NCI-H69 (cell line): ENCODE results near the gene EVL.
"Not testable (repeated sequence)": the region's sequence is repeated elsewhere in the genome, so short reads cannot be mapped to it uniquely, and the experiment has no call there.

Experiments
- DNase-seq: peaks from one replicate; lab custom pipeline; 2025; lab: John Stamatoyannopoulos, UW

The EVL gene

GRCh38 chr14:100038065-100038464, 27.2 kb upstream of the EVL start:
- DNase-seq, result no peak

GRCh38 chr14:100039903-100040302, 25.3 kb upstream of the EVL start:
- DNase-seq, result no peak

GRCh38 chr14:100041271-100041670, 24.0 kb upstream of the EVL start:
- DNase-seq, result no peak

- DNase-seq, result no peak
These were observed 22.9 kb upstream of the EVL start for GRCh38 chr14:100042286-100042685.

- no peak for DNase-seq
These were observed 19.4 kb upstream of the EVL start for GRCh38 chr14:100045642-100046344.

GRCh38 chr14:100047600-100047999, 17.6 kb upstream of the EVL start:
- DNase-seq, result no peak

- DNase-seq, result no peak
These were observed 16.4 kb upstream of the EVL start for GRCh38 chr14:100048786-100049185.

- DNase-seq, result peak; percentile 29
These were observed 16.0 kb upstream of the EVL start for GRCh38 chr14:100049220-100049619.

GRCh38 chr14:100051103-100051502, 14.1 kb upstream of the EVL start:
- peak; percentile 21 for DNase-seq

- DNase-seq, result peak; percentile 86
These were observed 13.7 kb upstream of the EVL start for GRCh38 chr14:100051543-100051942.

GRCh38 chr14:100052819-100053218, 12.4 kb upstream of the EVL start:
- DNase-seq, result peak; percentile 43

- DNase-seq, result no peak
These were observed 10.7 kb upstream of the EVL start for GRCh38 chr14:100054316-100055075.

GRCh38 chr14:100056431-100056830, 8.8 kb upstream of the EVL start:
- DNase-seq, result no peak

GRCh38 chr14:100056964-100057795, 8.0 kb upstream of the EVL start:
- DNase-seq, result no peak

GRCh38 chr14:100058777-100059437, 6.3 kb upstream of the EVL start:
- no peak for DNase-seq

- no peak for DNase-seq
These were observed 5.8 kb upstream of the EVL start for GRCh38 chr14:100059438-100059781.

GRCh38 chr14:100060760-100061159, 4.5 kb upstream of the EVL start:
- DNase-seq, result no peak

- DNase-seq, result no peak
These were observed 2.6 kb upstream of the EVL start for GRCh38 chr14:100062590-100062989.

- no peak for DNase-seq
These were observed 1.8 kb upstream of the EVL start for GRCh38 chr14:100063314-100063941.

GRCh38 chr14:100064335-100065092, 708 bp upstream of the EVL start:
- not testable (repeated sequence) for DNase-seq
